ENCODE measurements around the gene CREBL2. TPM values are rescaled to one million over a fixed set of nuclear protein-coding genes. Genes with fewer than 3 reads are reported as not detected.

The CREBL2 gene
- total RNA-seq, 2 experiments from 2014 or later, result 15.6 to 16.1 TPM

GRCh38 chr12:12661086-12661856 is 49.6 kb downstream of the CREBL2 start:
- no peak overlapping the region for H3K4me3 Mint-ChIP-seq

GRCh38 chr12:12663644-12664294 is 52.1 kb downstream of the CREBL2 start:
- Mint-ChIP-seq H3K36me3 (ENCODE audit: low read depth) (no peaks in the 10 kb centered on the region), H3K4me3 (no peak overlapping the region), H3K27ac (no peak overlapping the region), H3K27me3 (ENCODE audit: low read depth) (no peaks in the 10 kb centered on the region), H3K4me1 (ENCODE audit: low read depth) (no peaks in the 10 kb centered on the region), H3K9me3 (no peaks in the 10 kb centered on the region)
- intact Hi-C loops (cut with micrococcal nuclease), result no loop called here
- DNase-seq, result no peak
- CTCF ChIA-PET, result interaction anchor here (1.1 to 1.4 kb wide), 3 partner anchors 18 to 287 kb away, joined by 3 to 7 read pairs (median 6); no protein-coding TSS in a partner anchor

More at GRCh38 chr12:12661086-12661856, 49.6 kb downstream of the CREBL2 start:
- Mint-ChIP-seq H3K27me3 (ENCODE audit: low read depth) (no peaks in the 10 kb centered on the region), H3K9me3 (no peaks in the 10 kb centered on the region), H3K27ac (no peak overlapping the region), H3K4me1 (ENCODE audit: low read depth) (no peaks in the 10 kb centered on the region), H3K36me3 (ENCODE audit: low read depth) (no peaks in the 10 kb centered on the region)
- no peak for DNase-seq
- CTCF ChIA-PET, result interaction anchor here (0.7 kb wide), 1 partner anchor 538 kb away, joined by 3 read pairs; no protein-coding TSS in a partner anchor
- intact Hi-C loops (cut with micrococcal nuclease), result no loop called here

GRCh38 chr12:12665194-12665593 is 53.5 kb downstream of the CREBL2 start:
- no peaks in the 10 kb centered on the region for H3K4me1 Mint-ChIP-seq (ENCODE audit: low read depth)
- no peaks in the 10 kb centered on the region for H3K9me3 Mint-ChIP-seq

GRCh38 chr12:12668005-12668404 is 56.3 kb downstream of the CREBL2 start:
- no peak overlapping the region for H3K27ac Mint-ChIP-seq
- no peaks in the 10 kb centered on the region for H3K4me1 Mint-ChIP-seq (ENCODE audit: low read depth)
- CTCF ChIA-PET, result interaction anchor here (1.7 kb wide), 1 partner anchor 12 kb away, joined by 5 read pairs; no protein-coding TSS in a partner anchor
- intact Hi-C loops (cut with micrococcal nuclease), result no loop called here
- H3K4me3 Mint-ChIP-seq, result no peak overlapping the region
- H3K36me3 Mint-ChIP-seq (ENCODE audit: low read depth), result no peaks in the 10 kb centered on the region
- no peak for DNase-seq
- H3K9me3 Mint-ChIP-seq, result no peaks in the 10 kb centered on the region
- H3K27me3 Mint-ChIP-seq (ENCODE audit: low read depth), result no peaks in the 10 kb centered on the region

More at GRCh38 chr12:12665194-12665593, 53.5 kb downstream of the CREBL2 start:
- DNase-seq, result no peak
- Mint-ChIP-seq H3K27me3 (ENCODE audit: low read depth) (no peaks in the 10 kb centered on the region), H3K4me3 (no peak overlapping the region), H3K27ac (no peak overlapping the region), H3K36me3 (ENCODE audit: low read depth) (no peaks in the 10 kb centered on the region)
- intact Hi-C loops (cut with micrococcal nuclease), result no loop called here
- CTCF ChIA-PET, result interaction anchor here (0.6 kb wide), 1 partner anchor 129 kb away, joined by 3 read pairs; no protein-coding TSS in a partner anchor

GRCh38 chr12:12669020-12669419 is 57.3 kb downstream of the CREBL2 start:
- no peak overlapping the region for H3K27ac Mint-ChIP-seq
- peaks cover 2% of the 10 kb centered on the region for H3K36me3 Mint-ChIP-seq (ENCODE audit: low read depth)
- no peaks in the 10 kb centered on the region for H3K9me3 Mint-ChIP-seq
- peaks cover 2% of the 10 kb centered on the region for H3K4me1 Mint-ChIP-seq (ENCODE audit: low read depth)
- H3K27me3 Mint-ChIP-seq (ENCODE audit: low read depth), result no peaks in the 10 kb centered on the region
- H3K4me3 Mint-ChIP-seq, result no peak overlapping the region
- intact Hi-C loops (cut with micrococcal nuclease), result no loop called here
- DNase-seq, result no peak
- CTCF ChIA-PET, result no interaction called here

GRCh38 chr12:12671850-12672660 is 60.4 kb downstream of the CREBL2 start:
- Mint-ChIP-seq H3K4me1 (ENCODE audit: low read depth) (peaks cover 2% of the 10 kb centered on the region), H3K9me3 (no peaks in the 10 kb centered on the region), H3K27ac (no peak overlapping the region), H3K4me3 (no peak overlapping the region), H3K36me3 (ENCODE audit: low read depth) (peaks cover 2% of the 10 kb centered on the region), H3K27me3 (ENCODE audit: low read depth) (no peaks in the 10 kb centered on the region)
- intact Hi-C loops (cut with micrococcal nuclease), result no loop called here
- no peak for DNase-seq
- CTCF ChIA-PET, result interaction anchor here (0.6 to 1.7 kb wide), 5 partner anchors 9 to 551 kb away, joined by 3 to 9 read pairs (median 6); no protein-coding TSS in a partner anchor

- CTCF ChIA-PET, result no interaction called here
These were observed 61.6 kb downstream of the CREBL2 start for GRCh38 chr12:12673296-12673695.

GRCh38 chr12:12676605-12677004 is 64.9 kb downstream of the CREBL2 start:
- DNase-seq, result no peak
- Mint-ChIP-seq H3K4me1 (ENCODE audit: low read depth) (peaks cover 2% of the 10 kb centered on the region), H3K27ac (no peak overlapping the region), H3K9me3 (no peaks in the 10 kb centered on the region), H3K4me3 (no peak overlapping the region), H3K27me3 (ENCODE audit: low read depth) (no peaks in the 10 kb centered on the region), H3K36me3 (ENCODE audit: low read depth) (peaks cover 2% of the 10 kb centered on the region)
- intact Hi-C loops (cut with micrococcal nuclease), result no loop called here
- CTCF ChIA-PET, result interaction anchor here (0.7 kb wide), 1 partner anchor 16 kb away, joined by 3 read pairs; no protein-coding TSS in a partner anchor

More at GRCh38 chr12:12673296-12673695, 61.6 kb downstream of the CREBL2 start:
- Mint-ChIP-seq H3K36me3 (ENCODE audit: low read depth) (peaks cover 2% of the 10 kb centered on the region), H3K4me3 (no peak overlapping the region), H3K9me3 (no peaks in the 10 kb centered on the region), H3K4me1 (ENCODE audit: low read depth) (peaks cover 2% of the 10 kb centered on the region), H3K27ac (no peak overlapping the region), H3K27me3 (ENCODE audit: low read depth) (no peaks in the 10 kb centered on the region)
- intact Hi-C loops (cut with micrococcal nuclease), result no loop called here
- DNase-seq, result no peak

- H3K27ac Mint-ChIP-seq, result no peak overlapping the region
- H3K9me3 Mint-ChIP-seq, result no peaks in the 10 kb centered on the region
- CTCF ChIA-PET, result interaction anchor here (0.5 to 1.8 kb wide), 3 partner anchors 10 to 61 kb away, joined by 4 to 9 read pairs (median 5); no protein-coding TSS in a partner anchor
- DNase-seq, result no peak
- H3K4me3 Mint-ChIP-seq, result no peak overlapping the region
- H3K27me3 Mint-ChIP-seq (ENCODE audit: low read depth), result no peaks in the 10 kb centered on the region
- no peaks in the 10 kb centered on the region for H3K4me1 Mint-ChIP-seq (ENCODE audit: low read depth)
- intact Hi-C loops (cut with micrococcal nuclease), result no loop called here
- no peaks in the 10 kb centered on the region for H3K36me3 Mint-ChIP-seq (ENCODE audit: low read depth)
These were observed 69.5 kb downstream of the CREBL2 start for GRCh38 chr12:12681061-12681765.

- Mint-ChIP-seq H3K36me3 (ENCODE audit: low read depth) (no peaks in the 10 kb centered on the region), H3K4me3 (no peak overlapping the region), H3K9me3 (no peaks in the 10 kb centered on the region), H3K27me3 (ENCODE audit: low read depth) (no peaks in the 10 kb centered on the region), H3K27ac (no peak overlapping the region), H3K4me1 (ENCODE audit: low read depth) (no peaks in the 10 kb centered on the region)
- DNase-seq, result no peak
- CTCF ChIA-PET, result interaction anchor here (1.8 kb wide), 2 partner anchors 28 to 55 kb away, joined by 5 read pairs; no protein-coding TSS in a partner anchor
- intact Hi-C loops (cut with micrococcal nuclease), result no loop called here
These were observed 70.6 kb downstream of the CREBL2 start for GRCh38 chr12:12682284-12682683.

- Mint-ChIP-seq H3K27me3 (ENCODE audit: low read depth) (no peaks in the 10 kb centered on the region), H3K9me3 (no peaks in the 10 kb centered on the region), H3K36me3 (ENCODE audit: low read depth) (peaks cover 1% of the 10 kb centered on the region), H3K4me1 (ENCODE audit: low read depth) (no peaks in the 10 kb centered on the region), H3K27ac (no peak overlapping the region), H3K4me3 (no peak overlapping the region)
- intact Hi-C loops (cut with micrococcal nuclease), result no loop called here
- DNase-seq, result no peak
- CTCF ChIA-PET, result interaction anchor here (1.8 kb wide), 1 partner anchor 28 kb away, joined by 5 read pairs; no protein-coding TSS in a partner anchor
These were observed 71.5 kb downstream of the CREBL2 start for GRCh38 chr12:12683136-12683697.

All from activated naive CD4-positive, alpha-beta T cell treated with anti-CD3 and anti-CD28 coated beads for 36 hours (primary cell).